Tibial artery (tissue), 4 donors: ENCODE data around the gene TGFA.

ENCODE experiments used
- DNase-seq, 2 donors: peaks; one replicate each; pipeline ENCODE4 v3.0.0-alpha.2; 2019
- H3K27ac ChIP-seq, 2 donors: fragments of 200-600 bp; sonication (generic) in 1 of 2; 1 replicate in 1 of 2; 2 replicates in 1 of 2; pipeline ENCODE4 v1.5.1; 2018 to 2019; ENCODE audit warnings: mild to moderate bottlenecking in 1 of 2
- H3K27me3 ChIP-seq, 2 donors: fragments of 200-600 bp; sonication (generic) in 1 of 2; one replicate each; pipeline versions ENCODE4 v1.5.1 to v1.6.0; 2016 to 2019
- H3K36me3 ChIP-seq, 3 donors: fragments of 200-600 bp; sonication (generic) in 2 of 3; one replicate each; pipeline ENCODE4 v1.5.1; 2016 to 2019; ENCODE audit warnings: mild to moderate bottlenecking in 2 of 3
- H3K4me1 ChIP-seq, 4 donors: fragments of 200-600 bp; sonication (generic) in 2 of 4; 1 replicate in 3 of 4; 2 replicates in 1 of 4; pipeline ENCODE4 v1.5.1; 2016 to 2019
- H3K4me3 ChIP-seq, 2 donors: fragments of 200-600 bp; sonication (generic) in 1 of 2; 1 replicate in 1 of 2; 2 replicates in 1 of 2; pipeline ENCODE4 v1.5.1; 2018 to 2019; ENCODE audit warnings: mild to moderate bottlenecking in 2 of 2
- H3K9me3 ChIP-seq, 3 donors: fragments of 200-600 bp; sonication (generic) in 1 of 3; one replicate each; pipeline ENCODE4 v1.5.1; 2016 to 2019
- CTCF ChIP-seq, 2 experiments: fragments of 200-600 bp in 1 of 2; fragments of 450-650 bp in 1 of 2; IDR thresholded peaks; one replicate each; pipeline ENCODE4 v1.5.1; 2017 to 2019; ENCODE audit warnings: antibody characterized with exemption in 2 of 2, mild to moderate bottlenecking in 1 of 2, moderate library complexity in 1 of 2
- intact Hi-C: fragments of 100-400 bp; cut with DNase I; formaldehyde crosslinking; loops from one replicate; pipeline ENCODE4 v1.15.0; 2023; ENCODE audit warnings: low total_unique reads

Gene TGFA

GRCh38 chr2:70558195-70558808 lies 4.7 kb upstream of the TGFA start:
- H3K9me3 ChIP-seq, result no peaks in the 10 kb centered on the region
- intact Hi-C loops, result no loop called here
- no peak for TF ChIP-seq CTCF (IDR thresholded peaks at IDR 0.05)
- DNase-seq, result no peak
- no peaks in the 10 kb centered on the region for H3K36me3 ChIP-seq
- H3K4me1 ChIP-seq, result peaks cover 0 to 19% (median 11%) of the 10 kb centered on the region in 4 donors
- no peak overlapping the region for H3K27ac ChIP-seq
- H3K4me3 ChIP-seq, result no peak overlapping the region
- peaks cover 0 to 34% of the 10 kb centered on the region in 2 donors for H3K27me3 ChIP-seq

- H3K27me3 ChIP-seq, result peaks cover 0 to 40% of the 10 kb centered on the region in 2 donors
- no peak for TF ChIP-seq CTCF (IDR thresholded peaks at IDR 0.05)
- DNase-seq, result no peak
- no peak overlapping the region for H3K27ac ChIP-seq
- no peak overlapping the region for H3K4me3 ChIP-seq
- intact Hi-C loops, result no loop called here
- no peaks in the 10 kb centered on the region for H3K36me3 ChIP-seq
- peaks cover 0 to 29% (median 18%) of the 10 kb centered on the region in 4 donors for H3K4me1 ChIP-seq
- H3K9me3 ChIP-seq, result no peaks in the 10 kb centered on the region
Observed at GRCh38 chr2:70557171-70557838, 3.7 kb upstream of the TGFA start.

- DNase-seq, result no peak
- H3K4me1 ChIP-seq, result peaks cover 0 to 29% (median 19%) of the 10 kb centered on the region in 4 donors
- H3K36me3 ChIP-seq, result no peaks in the 10 kb centered on the region
- no peak overlapping the region for H3K4me3 ChIP-seq
- no peak for TF ChIP-seq CTCF (IDR thresholded peaks at IDR 0.05)
- H3K9me3 ChIP-seq, result no peaks in the 10 kb centered on the region
- H3K27ac ChIP-seq, result no peak overlapping the region
- peaks cover 0 to 40% of the 10 kb centered on the region in 2 donors for H3K27me3 ChIP-seq
- intact Hi-C loops, result no loop called here
Observed at GRCh38 chr2:70556608-70557007, 3.0 kb upstream of the TGFA start.

GRCh38 chr2:70554338-70554892 lies 789 bp upstream of the TGFA start:
- H3K4me3 ChIP-seq, result peak overlapping the region; percentile 63 to 64
- H3K27ac ChIP-seq, result no peak overlapping the region
- H3K27me3 ChIP-seq, result peaks cover 0 to 34% of the 10 kb centered on the region in 2 donors
- intact Hi-C loops, result no loop called here
- H3K9me3 ChIP-seq, result no peaks in the 10 kb centered on the region
- DNase-seq, result no peak
- no peak for TF ChIP-seq CTCF (IDR thresholded peaks at IDR 0.05)
- peaks cover 0 to 29% (median 19%) of the 10 kb centered on the region in 4 donors for H3K4me1 ChIP-seq
- no peaks in the 10 kb centered on the region for H3K36me3 ChIP-seq

GRCh38 chr2:70553334-70553583 lies 367 bp downstream of the TGFA start:
- Histone ChIP-seq H3K4me1 (peaks cover 0 to 29% (median 19%) of the 10 kb centered on the region in 4 donors), H3K27ac (no peak overlapping the region), H3K9me3 (no peaks in the 10 kb centered on the region), H3K4me3 (peak overlapping the region; percentile 63 to 64), H3K27me3 (peaks cover 0 to 27% of the 10 kb centered on the region in 2 donors), H3K36me3 (no peaks in the 10 kb centered on the region)
- no peak for DNase-seq
- intact Hi-C loops, result no loop called here
- no peak for TF ChIP-seq CTCF (IDR thresholded peaks at IDR 0.05)
